ENCODE data around the gene ATXN7L1. TPM values are rescaled to one million over a fixed set of nuclear protein-coding genes. Genes with fewer than 3 reads are reported as not detected.
A peak's percentile ranks its signal among the peaks of the same experiment; 100 is the strongest.

Gene ATXN7L1
- total RNA-seq, 1 experiment from 2014 or later, result 24.3 TPM

- Histone ChIP-seq H2AK5ac (ENCODE audit: insufficient read length, low read length) (no peak overlapping the region), H3K4me1 (ENCODE audit: insufficient read depth, low read length) (peaks cover 4% of the 10 kb centered on the region), H4K91ac (ENCODE audit: insufficient read length, low read depth, low read length) (no peak overlapping the region), H3K23me2 (ENCODE audit: insufficient read length, low read depth, low read length, poor library complexity, severe bottlenecking) (no peaks in the 10 kb centered on the region), H3K4ac (ENCODE audit: low read depth, low read length) (no peak overlapping the region), H3K56ac (ENCODE audit: insufficient read length, low read depth, low read length) (no peak overlapping the region), H3K9me3 (ENCODE audit: control insufficient read depth, low read depth, low read length) (no peaks in the 10 kb centered on the region), H3K23ac (ENCODE audit: insufficient read length, low read depth, low read length) (no peak overlapping the region), H2BK120ac (ENCODE audit: low read depth, low read length, poor library complexity, severe bottlenecking) (no peak overlapping the region), H4K5ac (ENCODE audit: insufficient read length, low read depth, low read length) (no peak overlapping the region), H4K20me1 (ENCODE audit: control insufficient read depth, insufficient read depth, insufficient read length) (no peaks in the 10 kb centered on the region), H3K9ac (ENCODE audit: extremely low read depth, insufficient read length, low read length) (no peak overlapping the region), H2BK15ac (ENCODE audit: low read depth, low read length) (no peak overlapping the region), H2AFZ (ENCODE audit: low read length) (no peak overlapping the region), H2BK5ac (ENCODE audit: insufficient read length, low read length) (no peak overlapping the region), H3K27ac (ENCODE audit: insufficient read length, low read depth, low read length) (no peak overlapping the region), H2BK20ac (ENCODE audit: low read depth, low read length, poor library complexity, severe bottlenecking) (no peak overlapping the region), H3K79me2 (ENCODE audit: insufficient read depth, low read length) (no peaks in the 10 kb centered on the region; the same call in 1 of the 2 replicates), H3K18ac (ENCODE audit: insufficient read length, low read depth, low read length) (no peak overlapping the region), H3K79me1 (ENCODE audit: insufficient read depth, low read depth, low read length, poor library complexity, severe bottlenecking) (no peaks in the 10 kb centered on the region), H4K8ac (replicated peaks; ENCODE audit: insufficient read length, low read depth, low read length) (no peak overlapping the region), H3T11ph (ENCODE audit: low read length) (no peak overlapping the region), H3K14ac (ENCODE audit: insufficient read depth, low read length) (no peak overlapping the region), H3K27me3 (ENCODE audit: insufficient read depth, low read length) (no peaks in the 10 kb centered on the region), H3K4me2 (ENCODE audit: insufficient read depth, insufficient read length, low read length) (no peak overlapping the region), H2BK12ac (ENCODE audit: insufficient read length, low read depth, low read length) (no peak overlapping the region)
- no peaks in the 10 kb centered on the region for H3K9me3 Mint-ChIP-seq
- no peak overlapping the region for H3K27ac Mint-ChIP-seq
- no peaks in the 10 kb centered on the region; the same call in 1 of the 2 replicates for H3K27me3 Mint-ChIP-seq (ENCODE audit: low read depth)
- peaks cover 0 to 6% (median 4%) of the 10 kb centered on the region in 3 experiments; a peak in 4 of 7 replicates for H3K36me3 Mint-ChIP-seq (ENCODE audit: insufficient read depth in 1 of 3, low read depth in 3 of 3)
- no peak overlapping the region for H3K4me3 Mint-ChIP-seq
- no CpG with 5 or more reads among the region's 4 CpGs for WGBS (ENCODE audit: extremely low coverage, insufficient read length, low lambda C conversion rate)
- TF ChIP-seq, protein P1, sequence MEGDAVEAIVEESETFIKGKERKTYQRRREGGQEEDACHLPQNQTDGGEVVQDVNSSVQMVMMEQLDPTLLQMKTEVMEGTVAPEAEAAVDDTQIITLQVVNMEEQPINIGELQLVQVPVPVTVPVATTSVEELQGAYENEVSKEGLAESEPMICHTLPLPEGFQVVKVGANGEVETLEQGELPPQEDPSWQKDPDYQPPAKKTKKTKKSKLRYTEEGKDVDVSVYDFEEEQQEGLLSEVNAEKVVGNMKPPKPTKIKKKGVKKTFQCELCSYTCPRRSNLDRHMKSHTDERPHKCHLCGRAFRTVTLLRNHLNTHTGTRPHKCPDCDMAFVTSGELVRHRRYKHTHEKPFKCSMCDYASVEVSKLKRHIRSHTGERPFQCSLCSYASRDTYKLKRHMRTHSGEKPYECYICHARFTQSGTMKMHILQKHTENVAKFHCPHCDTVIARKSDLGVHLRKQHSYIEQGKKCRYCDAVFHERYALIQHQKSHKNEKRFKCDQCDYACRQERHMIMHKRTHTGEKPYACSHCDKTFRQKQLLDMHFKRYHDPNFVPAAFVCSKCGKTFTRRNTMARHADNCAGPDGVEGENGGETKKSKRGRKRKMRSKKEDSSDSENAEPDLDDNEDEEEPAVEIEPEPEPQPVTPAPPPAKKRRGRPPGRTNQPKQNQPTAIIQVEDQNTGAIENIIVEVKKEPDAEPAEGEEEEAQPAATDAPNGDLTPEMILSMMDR (conservative IDR thresholded peaks at IDR 0.05), result no peak
- DNase-seq, result peak; percentile 59
- H3K4me1 Mint-ChIP-seq, result peaks cover 49 to 52% of the 10 kb centered on the region in 2 experiments
Measured at GRCh38 chr7:105799006-105799405, 77.4 kb downstream of the ATXN7L1 start.
